GM18511 (cell line): ENCODE data around the gene EPB41L1.

Source experiments
- ATAC-seq: cut with Tn5 transposase; IDR thresholded peaks from one replicate; pipeline ENCODE4 v1.9.1; 2021; ENCODE audit warnings: mild to moderate bottlenecking, moderate library complexity; ENCODE audit not compliant: unreplicated experiment

EPB41L1 gene

DNA sequence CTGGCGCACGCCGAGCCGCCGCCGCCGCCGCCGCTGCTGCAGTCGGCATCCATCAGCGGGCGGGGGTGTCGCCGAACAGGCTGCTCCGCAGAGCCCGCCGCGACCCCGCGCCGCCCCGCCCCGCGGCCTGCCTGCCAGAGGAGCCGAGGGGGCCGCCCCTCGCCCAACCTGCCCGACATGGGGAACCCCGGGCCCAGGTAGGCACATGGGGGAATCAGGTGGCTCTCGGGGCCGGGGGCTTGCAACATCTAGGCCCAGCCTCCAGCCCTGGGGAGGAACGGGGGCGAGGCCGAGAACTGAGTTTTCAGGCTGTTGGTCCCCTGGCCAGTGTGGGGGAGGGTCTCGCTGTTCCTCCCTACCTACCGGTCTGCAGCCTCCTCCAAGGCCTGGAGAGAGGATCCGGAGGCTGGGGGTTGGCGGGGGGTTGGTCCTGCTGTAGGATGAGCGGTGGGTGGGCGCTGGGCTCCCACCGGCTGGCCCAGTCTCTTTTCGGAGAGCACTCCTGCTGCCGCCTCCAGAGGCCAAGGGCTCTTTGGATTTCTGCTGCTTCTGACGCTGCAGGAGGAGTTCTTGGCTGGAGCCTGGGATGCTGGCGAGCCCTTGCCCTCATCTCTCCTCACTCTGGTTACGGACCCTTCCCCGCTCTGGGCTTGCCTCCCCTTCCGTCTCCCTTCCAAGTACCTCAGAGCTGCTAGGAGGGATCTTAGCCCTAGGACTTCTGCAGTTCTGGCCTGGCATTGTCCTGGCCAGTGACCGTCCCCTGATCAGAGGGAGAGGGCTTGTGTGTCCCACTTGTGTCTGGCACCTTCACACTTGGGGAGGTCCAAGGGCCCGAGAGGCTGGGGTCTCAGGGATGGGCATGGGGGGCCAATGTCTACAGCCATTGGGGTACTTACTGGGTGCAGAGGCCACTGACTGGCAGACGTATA is at the start of gene EPB41L1:
EPB41L1 (plus strand) TSS at position 41 of the 929 bp plus-strand sequence. CDS start 19,038 bp downstream, outside the sequence.
- no peak for ATAC-seq

DNA sequence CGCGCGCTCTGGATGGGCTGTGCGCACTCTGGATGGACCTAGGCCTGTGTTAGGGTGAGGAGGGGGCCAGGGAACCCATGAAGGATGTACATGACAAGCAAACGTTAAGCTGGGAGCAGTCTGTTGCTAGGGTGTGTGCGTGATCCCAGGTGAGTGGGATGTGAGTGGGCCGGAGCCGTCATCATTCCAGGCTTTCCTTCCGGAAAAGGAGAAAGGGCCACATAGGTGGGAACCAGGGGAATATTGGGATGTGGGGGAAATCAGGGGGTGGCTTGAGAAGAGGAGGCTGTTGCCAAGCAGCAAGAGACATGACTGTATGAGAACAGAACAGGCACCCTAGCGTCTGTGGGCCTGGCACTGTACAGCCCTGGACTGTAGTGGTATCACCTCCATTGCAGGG is 49.7 kb upstream of the EPB41L1 start:
- ATAC-seq = no peak

DNA sequence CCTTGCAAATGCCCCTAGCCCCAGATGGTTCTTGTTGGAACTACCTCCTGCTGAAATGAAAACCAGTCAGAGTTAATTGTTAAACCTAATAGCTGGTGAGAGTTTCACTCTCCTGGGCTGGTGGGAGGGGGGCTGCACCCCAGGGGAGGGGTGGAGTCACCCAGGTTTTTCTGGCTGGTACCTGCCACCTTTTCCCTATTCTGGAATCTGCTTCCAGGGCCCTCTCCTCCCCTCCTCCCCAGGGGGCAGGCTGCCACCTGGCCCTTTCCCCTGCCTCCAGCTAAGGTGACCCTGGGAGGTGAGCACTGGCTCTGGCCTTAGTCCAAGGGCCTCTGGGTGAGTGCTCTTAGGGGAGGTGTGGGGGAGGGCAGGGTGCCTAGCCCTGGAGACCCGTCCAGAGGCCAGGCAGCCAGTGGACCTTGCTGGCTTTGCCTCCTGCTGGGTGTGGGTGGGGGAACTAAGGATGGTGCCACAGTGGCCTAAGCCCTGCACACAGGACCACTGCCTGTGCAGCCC is 48.8 kb upstream of the EPB41L1 start:
- ATAC-seq = no peak

DNA sequence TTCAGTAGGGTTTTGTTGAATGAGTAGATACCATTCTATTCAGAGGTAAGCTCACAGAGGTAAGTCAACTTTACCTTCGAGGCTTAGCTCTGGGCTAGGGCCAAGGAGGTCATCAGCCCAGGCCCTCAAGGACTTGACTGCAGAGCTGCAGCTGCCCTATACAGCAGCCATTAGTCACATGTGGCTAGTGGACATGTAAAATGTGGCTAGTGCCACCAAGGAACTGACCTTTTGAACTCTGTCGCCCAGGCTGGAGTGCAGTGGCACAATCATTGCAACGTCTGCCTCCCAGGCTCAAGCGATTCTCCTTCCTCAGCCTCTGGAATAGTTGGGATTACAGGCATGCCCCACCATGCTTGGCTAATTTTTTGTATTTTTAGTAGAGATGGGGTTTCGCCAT is 47.9 kb upstream of the EPB41L1 start:
- ATAC-seq = no peak

DNA sequence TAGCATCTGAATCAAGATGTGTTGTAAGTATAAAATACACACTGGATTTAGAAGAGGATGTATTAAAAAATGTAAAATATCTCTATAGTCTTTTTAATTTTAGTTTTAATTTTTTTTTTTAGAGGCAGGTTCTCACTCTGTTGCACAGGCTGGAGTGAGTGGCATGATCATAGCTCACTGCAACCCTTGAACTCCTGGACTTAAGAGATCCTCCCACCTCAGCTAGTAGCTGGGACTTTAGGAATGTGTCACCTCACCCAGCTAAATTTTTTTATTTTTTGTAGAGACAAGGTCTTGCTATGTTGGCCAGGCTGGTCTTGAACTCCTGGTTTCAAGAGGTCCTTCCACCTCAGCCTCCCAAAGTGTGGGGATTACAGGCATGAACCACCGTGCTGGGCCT is 46.7 kb upstream of the EPB41L1 start:
- no peak for ATAC-seq

DNA sequence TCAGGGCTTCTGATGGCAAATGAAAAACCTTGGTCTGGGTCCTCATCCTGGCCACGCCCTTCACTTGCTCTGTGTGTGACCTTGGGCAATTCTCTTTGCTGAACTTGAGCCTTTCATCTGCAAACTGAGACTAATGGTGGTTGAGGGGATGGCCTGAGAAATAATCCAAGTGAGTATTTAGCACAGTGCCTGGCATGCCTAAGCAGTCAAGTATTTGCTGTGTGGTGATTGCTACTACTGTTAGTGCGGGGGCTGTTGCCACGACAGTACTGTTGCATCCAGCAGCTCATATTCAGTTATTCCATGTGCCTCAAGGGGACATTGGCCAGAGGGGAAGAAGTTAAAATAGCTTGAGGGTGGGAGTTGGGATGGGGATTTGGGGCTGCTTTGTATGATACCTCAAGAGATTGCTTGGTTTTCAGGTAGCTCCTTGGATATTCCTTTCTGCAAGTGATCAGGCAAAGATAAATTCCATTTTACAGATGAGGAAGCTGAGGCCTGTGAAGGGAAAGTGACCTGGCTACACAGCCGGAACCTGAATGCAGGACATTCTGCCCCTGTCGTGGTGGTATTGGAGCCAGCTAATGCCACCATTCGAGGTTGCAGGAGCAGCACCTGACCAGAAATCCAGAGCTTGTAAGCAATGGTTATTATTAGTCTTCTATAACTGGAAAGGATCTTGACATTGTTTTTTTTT is 45.1 kb upstream of the EPB41L1 start:
- ATAC-seq = no peak

DNA sequence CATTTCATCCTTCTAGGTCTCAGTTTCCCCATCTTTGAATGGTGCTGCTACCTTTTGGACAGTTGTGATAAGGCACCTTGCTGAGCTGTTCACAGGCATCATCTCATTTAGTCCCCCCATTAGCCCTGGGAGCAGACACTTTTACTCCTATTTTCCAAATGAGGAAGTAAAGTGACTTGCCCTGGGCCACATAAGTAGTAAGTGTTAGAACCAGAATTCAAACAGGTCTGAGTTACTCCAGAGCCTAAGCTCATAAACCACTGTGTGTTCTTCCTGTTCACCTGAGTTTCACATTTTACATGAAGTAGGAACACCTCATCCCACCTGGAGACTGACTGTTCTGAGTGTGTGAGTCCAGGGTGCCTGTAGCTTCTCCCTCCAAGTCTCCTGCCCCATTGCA is 43.5 kb upstream of the EPB41L1 start:
- no peak for ATAC-seq

DNA sequence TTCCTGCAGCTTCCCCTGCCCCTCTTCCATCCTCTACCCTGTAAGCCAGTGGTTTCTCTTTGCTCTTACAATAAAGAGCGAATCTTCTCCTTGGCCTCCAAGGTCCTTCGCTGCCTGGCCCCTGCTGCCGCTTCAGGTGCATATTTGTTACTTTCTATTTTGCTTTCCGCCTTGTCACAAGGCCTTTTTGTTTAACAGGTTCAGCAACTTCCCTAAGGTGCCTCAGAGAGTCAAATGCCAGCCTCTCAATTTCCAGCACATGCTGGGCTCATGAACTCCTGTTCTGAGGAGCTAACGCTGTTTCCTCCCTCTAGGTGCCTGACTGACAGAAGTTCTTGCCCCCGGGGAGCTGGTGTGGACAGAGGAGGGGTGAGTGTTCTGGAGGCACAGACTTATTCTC is 42.4 kb upstream of the EPB41L1 start:
- no peak for ATAC-seq

DNA sequence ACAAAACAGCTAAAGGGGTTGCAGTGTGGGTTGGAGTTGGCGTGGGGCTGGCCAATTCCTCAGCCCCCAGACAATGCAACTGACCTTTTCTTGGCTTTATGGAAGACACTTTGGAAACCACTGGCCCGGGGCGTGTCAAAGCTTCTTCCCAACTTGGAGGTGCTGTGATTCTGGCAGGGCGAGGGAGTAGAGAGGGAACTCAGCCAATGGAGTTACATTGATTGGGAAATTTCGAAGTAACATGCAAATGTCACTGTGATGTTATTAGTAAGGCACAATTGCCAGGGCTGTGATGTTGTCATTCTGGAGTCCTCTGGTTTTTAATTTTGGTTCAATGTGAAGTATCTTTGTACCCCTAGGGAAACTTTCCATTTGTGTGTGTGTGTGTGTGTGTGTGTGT is 41.5 kb upstream of the EPB41L1 start:
- ATAC-seq = no peak

DNA sequence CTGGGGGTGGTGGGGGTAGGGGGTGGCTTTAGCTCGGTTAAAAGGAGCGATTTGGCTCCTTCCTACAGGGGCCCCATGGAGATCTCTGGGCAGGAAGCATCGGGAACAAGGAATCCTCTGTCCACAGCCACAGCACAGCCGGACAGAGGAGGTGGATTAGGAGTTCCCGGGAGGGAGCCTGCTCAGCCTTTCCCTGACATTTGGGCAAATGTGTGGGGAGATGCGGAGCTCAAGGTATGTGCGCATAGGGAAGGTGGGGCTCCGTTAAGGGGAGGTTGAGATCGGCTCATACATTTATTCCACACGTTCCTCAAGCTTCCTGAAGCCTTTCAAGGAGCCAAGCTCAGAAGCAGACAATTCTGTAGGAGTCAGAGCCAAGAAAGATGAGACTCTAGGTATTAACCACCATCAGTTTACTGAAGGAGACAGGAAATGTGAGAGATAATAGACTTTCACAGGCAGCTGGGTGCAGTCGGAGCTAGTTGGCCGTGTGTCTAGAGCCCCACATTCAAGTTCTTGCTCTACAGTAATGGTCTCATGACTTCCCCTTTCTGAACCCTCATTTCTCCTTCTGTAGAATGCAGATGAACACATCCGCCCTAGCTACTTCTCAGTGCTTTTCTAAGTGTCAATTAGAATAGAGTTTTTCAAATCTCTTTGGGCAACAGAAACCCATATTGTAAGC is 40.8 kb upstream of the EPB41L1 start:
- no peak for ATAC-seq

DNA sequence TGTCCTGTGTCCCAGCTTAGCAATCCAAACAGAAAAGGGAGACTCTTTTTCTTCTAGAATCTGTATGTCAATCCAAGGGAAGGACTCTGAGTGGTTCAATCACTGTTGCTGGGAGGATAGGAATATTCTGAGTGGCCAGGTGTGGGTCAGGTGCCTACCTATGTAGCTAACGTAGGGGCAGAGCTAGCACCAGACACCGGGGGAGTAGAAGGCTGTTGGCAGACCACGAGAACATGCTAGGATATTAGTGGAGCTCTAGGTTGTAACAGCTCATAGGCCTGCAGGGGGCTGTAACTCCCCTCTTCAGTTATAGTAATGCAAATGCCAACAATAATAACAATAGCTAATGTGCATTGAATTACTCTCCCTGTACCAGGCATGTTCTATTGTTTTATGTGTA is 39.8 kb upstream of the EPB41L1 start:
- no peak for ATAC-seq

DNA sequence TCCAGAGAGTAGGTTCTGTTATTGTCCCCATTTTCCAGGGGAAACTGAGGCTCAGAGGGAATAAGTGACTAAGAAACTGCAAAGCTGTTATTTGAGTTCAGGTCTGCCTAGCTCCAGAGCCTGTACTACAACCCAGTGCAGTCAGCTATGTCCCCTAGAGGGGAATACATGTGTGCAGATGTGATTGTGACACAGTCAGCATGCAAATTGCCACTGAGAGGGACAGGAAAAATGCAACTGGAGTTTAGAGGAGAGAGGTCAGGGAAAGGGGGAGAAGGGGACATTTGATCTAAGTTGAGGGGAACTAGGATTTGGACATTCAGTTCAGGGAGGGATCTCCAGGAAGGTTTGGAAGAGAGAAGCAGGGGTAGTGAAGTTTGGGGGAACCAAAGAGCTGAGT is 38.6 kb upstream of the EPB41L1 start:
- ATAC-seq = no peak

DNA sequence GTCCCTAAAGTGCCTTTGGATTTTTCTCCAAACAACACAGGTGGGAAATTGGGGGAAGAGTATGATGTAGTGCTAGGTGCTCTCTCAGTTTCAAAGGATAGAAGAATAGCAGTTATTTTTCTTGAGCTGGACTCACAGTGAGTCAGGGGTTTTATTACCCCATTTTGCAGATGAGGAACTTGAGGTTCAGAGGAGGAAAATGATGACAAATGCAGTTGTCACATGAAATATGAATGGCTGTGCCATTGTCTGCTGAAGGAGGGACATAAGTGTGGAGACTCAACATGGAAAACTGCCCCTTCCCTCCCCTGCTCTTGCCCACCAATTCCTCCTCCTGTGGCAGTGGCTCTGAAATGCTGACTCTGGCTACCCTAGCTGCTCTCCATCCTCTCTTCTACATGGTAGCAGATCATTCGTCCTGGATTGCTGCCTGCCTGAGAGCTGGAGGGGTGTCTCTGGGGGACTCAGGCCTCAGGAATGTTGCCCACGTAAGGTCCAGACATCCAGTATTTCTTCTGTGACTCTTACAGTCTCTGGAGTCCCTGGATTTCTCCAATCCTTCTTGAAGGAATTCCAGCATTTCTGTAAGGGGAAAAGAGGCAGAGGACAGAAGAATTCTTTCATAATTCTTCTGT is 37.6 kb upstream of the EPB41L1 start:
- ATAC-seq = no peak

DNA sequence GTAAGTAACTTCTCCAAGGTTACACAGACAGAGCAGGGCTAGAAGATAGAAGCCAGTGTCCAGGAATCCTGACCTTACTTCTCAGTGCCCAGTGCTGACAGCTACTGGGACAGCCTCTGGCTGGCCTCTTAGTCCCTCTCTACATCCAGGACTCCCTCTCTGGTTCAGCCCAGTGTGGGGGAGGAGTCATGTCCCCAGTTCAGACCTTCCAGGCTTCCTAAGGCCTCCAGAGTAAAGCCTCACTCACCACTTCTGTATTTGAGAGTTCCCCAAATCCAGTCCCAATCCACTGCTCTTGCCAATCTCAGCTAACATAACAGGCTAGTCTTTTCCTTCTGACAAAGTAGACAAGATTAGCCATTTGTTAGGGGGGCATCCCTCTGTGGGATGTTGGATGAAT is 36.9 kb upstream of the EPB41L1 start:
- ATAC-seq = no peak

DNA sequence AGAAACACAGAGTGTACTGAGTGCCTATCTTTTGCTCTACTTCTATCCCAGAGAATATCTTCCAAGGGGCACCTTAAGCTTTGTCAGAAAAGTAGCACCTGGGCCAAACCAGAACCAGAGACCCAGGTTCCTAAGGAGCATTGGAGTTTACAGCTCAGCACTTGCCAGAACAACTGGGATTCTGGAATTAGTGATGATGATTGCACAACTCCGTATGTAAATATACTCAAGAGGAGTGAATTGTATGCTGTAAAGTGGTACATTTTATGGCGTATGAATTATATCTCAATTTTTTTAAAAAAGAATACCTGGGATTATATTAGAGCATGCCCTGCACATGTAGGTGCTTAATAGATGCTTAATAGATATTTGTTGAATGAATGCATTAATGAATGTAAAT is 36.2 kb upstream of the EPB41L1 start:
- ATAC-seq = no peak

DNA sequence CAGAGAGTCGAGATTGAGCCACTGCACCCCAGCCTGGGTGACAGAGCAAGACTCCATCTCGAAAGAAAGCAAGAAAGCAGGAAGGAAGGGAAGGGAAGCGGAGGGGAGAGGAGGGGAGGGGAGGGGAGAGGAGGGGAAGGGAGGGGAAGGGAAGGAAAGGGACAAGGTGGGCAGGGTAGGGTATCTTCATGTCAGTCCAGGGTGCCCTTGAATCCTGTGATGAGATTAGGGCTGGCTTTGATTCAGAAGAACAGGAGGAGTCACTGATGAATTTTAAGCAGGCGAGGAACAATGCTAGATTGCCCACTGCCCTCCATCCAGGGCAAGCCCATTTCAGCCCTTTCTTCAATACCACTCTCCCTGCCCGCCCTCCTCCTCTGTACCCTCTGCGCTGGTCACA is 35.0 kb upstream of the EPB41L1 start:
- no peak for ATAC-seq

DNA sequence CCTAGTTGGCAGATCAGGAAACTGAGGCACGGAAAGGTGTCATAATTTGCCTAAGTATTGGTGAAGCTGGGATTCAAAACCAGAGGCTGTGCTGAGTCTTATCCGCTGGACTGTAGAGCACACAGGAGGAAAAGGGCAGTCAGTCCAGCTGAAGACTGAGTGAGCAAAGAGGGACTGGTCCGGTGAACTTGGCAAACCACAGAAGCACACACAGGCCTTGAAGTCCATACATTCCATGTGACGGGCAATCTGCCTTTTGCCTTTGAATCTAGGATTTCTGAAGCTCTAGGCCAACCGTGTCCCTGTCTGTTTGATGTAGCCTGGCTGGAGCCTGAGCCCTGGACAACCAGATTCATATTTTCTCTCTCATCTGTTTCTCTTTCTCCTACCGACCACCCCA is 34.3 kb upstream of the EPB41L1 start:
- ATAC-seq = no peak

DNA sequence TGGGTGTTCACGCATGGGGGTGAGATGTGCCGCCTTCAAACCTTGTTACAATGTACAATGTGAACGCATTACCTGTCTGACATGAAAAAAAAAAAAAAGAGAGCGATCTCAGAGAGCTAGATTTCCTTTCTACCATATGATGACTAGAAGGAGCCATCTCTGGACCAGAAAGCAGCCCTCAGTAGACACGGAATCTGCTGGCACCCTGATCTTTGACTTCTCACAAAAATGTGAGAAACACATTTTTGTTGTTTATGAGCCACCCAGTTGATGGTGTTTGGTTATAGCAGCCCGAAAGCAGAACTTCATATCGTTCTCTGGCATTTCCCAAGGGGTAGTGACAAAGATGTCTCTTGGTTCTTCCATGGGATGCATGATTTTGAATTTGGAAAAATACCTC is 33.5 kb upstream of the EPB41L1 start:
- ATAC-seq = no peak

DNA sequence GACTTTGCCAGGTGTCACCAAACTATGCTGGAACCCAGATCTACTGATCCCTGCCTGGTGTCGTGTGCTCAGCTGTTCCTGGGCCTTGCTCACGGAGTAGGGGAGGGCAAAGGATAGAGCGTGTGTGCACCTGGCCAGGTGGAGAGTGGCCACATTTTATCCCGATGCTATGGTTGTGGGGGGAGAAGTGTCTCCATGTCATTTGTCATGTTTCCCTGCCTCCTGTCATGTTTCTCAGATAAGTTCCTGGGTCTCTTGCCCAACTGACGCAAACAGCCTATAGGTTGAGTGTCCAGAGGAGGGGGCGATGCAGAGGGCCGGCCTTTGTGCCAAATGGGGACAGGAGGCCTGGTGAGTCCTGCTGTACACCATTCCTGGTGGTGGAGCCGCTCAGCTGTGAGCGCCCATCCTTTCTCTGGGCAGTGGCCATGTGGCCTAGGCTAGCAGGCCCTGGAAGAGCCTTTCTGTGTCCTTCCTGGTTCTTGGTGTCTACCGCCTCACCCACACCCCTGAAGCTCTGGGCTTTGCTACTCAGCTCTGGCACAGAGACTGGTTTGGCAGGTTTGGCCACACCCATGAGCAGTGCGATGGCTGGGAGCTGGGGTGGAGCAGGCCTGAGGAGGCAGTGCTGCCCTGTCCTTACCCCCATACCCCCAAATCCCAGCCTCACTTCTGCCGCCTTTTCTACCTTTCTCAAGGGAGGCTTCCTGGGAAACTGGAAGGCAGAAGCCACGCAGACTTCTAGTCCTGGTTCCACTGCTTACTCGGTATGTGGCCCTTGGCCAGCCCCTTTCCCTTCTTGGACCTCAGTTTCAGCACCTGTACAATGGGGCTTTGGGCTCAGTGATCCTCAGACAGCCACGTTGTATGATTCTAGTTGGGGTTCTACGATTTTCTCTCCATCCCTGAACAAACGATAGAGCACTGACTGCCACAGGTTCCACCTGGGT is 32.3 kb upstream of the EPB41L1 start:
- no peak for ATAC-seq

DNA sequence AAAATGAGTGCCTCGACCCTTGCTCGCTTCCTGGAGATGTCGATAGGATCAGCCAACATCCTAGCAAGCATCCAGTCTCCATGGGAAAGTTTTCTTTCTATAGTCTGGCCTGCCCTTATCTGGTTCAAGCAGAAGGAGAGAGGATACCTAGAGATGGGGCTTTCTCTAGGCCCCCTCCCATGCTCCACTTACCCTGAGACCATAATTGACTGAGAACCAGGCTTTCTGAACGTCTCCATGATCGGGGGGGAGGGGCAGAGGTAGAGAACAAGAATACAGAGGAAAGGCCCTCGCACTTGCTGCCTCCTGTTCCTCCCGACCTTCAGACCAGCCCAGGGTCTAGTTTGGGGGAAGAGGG is 31.6 kb upstream of the EPB41L1 start:
- no peak for ATAC-seq
